Activated CD4-positive, alpha-beta T cell treated with anti-CD3 and anti-CD28 coated beads, Interleukin-2, amount 50 U/mL, for 48 hours (primary cell): Measurements from ENCODE around the gene TMEM150A.
"Not testable (repeated sequence)": the region's sequence is repeated elsewhere in the genome, so short reads cannot be mapped to it uniquely, and the experiment has no call there.

Source experiments
- DNase-seq, 2 experiments: peaks; one replicate each; pipeline ENCODE4 v3.0.0-alpha.2; 2020

The TMEM150A gene, protein sequence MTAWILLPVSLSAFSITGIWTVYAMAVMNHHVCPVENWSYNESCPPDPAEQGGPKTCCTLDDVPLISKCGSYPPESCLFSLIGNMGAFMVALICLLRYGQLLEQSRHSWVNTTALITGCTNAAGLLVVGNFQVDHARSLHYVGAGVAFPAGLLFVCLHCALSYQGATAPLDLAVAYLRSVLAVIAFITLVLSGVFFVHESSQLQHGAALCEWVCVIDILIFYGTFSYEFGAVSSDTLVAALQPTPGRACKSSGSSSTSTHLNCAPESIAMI

DNA sequence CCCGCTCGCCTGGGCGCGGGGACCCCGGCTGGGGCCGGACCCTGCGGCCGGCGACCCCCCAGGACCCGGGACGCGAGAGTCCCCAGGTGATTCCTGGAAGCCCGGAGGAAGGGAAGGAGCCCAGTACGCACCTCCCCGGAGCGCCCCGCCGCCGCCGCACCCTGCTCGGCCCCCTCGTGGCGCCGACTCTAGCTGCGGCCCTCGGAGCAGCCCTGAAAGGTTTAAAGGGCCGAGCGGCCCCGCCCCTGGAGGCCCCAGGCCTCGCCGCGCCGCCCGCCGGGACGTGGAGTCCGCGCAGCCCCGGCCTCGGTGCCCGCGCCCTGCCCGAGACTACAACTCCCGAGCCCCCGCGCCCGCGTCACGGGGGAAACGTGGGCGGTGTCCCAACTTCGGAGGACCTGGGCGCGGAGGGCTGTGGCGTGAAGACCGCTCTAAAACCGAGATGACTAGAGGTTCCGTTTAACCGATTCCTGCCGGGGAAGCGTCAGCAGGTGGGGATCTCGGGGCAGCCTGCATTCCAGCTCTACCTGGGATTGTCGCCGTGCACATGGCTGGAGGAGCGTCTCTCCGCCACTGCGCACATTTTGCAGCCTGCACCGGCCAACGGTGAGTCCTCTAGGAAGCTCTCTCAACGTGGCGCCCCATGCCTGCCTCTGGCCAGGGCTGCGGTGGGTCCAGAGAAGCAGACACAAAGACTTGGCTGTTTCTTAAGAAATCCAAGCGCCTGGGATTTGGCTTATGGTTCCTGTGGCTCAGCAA lies at the start of gene TMEM150A:
TMEM150A (minus strand) TSS at position 223 of the 759 bp plus-strand sequence. CDS start 750 bp downstream, outside the sequence.
- DNase-seq: peak; percentile 86 to 91

DNA sequence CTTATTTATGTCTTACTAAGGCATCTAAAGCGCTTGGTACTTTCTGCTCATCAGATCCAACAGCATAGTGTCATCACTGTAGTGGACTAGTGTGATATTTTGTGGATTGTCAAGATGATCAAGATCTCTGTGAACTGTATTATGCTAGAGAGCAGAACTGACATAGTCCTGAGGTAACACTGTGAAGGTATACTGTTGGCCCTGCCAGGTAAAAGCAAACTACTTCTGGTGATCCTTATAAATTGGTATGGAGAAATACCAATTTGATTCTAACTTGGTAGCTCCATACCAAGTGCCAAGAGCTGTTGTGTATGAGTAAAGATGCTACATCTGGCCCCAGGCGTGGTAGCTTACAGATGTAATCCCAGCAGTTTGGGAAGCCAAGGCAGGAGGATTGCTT lies 49.6 kb upstream of the TMEM150A start:
- DNase-seq: no peak

DNA sequence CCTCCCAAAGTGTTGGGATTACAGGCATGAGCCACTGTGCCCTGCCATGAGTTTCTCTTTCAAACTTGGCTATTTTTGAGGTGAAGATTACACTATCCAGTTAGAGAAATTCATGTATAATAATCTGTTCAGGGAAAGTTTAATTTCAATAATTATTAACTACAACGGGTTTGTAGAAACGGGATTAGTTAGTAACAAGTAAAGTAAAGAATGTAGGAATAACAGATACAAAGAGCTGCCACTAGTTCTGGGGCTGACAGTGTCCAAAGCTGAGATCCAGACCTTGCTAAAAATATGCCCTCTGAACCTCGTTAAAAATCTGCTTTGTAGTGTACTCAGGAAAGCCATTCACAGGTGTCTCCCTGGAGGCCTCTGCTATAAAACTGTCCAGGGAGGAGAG lies 48.6 kb upstream of the TMEM150A start:
- DNase-seq: no peak

DNA sequence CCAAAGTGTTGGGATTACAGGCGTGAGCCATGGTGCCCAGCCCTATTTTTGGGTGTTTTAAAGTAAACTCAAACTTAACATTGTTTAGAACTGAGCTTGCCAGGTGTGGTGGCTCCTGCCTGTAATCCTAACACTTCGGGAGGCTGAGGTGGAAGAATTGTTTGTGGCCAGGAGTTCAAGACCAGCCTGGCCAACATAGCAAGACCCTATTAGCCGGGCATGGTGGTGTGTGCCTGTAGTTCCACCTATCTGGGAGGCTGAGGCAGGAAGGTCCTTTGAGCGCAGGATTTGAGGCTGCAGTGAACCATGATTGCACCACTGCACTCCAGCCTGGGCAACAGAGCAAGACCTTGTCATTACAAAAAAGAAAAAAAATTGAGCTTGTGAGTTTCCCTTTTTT lies 48.0 kb upstream of the TMEM150A start:
- no peak for DNase-seq

DNA sequence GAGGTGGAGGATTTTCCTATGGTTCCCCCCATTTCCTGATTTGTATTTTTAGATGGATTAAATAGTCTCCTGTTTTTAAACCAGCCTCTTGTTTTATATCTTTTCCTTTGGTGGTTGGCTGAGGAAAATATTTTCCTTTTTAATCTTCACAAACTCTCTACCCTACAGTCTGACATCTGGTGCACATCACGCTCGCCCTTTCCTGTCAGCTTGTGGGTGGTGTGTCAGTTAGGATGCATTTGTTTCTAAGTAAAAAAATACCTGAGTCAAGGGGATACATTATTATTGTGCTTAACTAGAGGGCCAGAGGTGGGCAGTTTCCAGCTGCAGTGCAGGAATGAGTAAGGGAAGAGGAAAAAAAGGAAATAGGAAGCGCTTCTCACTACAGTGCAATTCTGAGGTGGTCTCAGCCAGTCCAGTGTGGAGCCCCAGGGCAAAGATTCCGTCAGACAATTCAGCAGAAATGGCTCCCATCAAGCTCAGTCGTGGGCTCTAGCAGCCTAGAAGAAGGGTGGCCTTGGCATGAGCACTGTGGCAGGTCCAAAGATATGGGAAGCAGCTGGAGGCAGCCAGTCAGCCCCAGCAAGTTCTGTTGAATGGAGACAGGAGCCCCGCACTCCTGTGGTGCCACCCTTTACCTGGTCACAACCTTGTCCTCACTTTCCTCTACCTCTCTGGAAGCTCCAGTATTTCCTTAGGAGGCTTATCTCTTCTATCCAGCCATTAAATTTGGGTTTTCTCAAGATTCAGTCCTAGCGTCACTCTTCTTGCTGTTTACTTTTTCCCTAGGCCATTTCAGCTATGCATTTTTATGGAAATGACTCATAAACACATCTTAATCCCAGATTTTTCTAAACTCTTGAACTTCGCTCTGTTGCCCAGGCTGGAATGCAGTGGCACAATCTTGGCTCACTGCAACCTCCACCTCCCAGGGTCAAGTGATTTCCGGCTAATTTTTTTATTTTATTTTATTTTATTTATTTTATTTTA lies 47.0 kb upstream of the TMEM150A start:
- no peak for DNase-seq

DNA sequence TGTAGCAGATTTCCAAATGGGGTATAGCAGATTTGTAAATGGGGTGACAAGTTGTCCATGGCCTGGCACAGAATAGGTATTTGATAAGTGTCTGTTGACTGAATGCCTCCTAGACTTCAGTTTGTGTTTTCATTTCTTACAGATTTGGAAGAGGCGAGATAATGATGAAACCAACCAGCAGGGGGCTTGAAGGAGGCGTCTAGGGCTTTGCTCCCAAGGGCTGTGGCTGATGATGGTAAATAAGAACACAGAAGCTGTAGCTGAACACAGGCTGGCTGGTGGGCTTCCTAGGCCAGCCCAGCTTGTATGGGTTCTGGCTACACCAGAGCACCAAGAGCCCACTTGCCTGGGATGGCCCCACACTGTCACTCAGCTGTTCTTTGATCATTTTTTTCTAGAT lies 46.1 kb upstream of the TMEM150A start:
- DNase-seq: peak in 1 of 2 experiments; percentile 12

DNA sequence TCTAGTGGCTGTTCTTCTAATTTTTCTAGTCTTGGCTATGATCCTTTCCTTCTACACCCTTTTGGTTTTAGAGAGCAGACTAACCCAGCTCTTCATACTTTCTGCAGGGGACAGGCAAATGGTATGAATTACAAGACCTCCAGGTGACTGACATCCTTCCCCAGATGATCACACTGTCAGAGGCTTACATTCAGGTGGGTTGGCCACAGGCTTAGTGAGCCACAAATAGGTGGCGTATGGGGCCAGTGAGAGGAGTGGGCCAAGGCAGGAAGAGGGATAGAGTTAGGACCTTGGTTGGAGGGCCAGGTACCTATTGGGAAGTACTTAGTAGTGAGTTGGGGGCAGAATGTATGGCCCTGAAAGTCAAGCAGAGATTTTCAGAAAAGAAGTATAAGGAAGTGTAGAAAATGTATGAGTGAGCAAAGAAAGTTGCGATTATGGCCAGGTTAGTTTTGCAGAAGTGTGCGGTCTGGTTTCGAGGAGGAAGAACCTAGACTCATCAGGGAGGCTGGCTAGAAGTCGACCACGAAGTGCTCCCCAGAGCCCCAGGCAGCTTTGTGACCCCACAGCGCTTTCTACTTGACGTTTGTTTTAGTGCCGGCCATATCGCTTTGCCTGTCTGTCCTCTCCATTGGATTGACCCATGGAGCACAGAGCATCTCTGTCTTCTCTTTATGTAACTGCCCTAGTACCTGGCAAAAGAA lies 45.5 kb upstream of the TMEM150A start:
- DNase-seq: no peak

DNA sequence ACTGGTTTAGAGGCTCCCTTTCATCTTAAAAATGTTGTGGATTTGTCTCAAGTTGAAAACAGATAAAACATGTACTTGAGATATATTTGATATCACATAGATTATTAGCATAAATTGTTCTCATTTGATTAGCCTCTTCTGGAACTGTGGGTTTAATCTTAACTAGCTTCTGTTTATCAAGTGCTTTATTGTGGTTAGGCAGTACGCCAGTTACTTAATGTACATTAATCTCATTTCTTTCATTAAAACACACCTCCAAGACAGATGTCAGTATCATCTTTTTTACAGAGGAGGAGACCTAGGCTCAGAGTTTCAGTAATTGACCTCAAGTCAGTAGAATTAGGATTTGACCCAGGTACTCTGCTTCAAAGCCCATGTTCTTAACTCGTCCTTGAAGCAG lies 43.7 kb upstream of the TMEM150A start:
- no peak for DNase-seq

DNA sequence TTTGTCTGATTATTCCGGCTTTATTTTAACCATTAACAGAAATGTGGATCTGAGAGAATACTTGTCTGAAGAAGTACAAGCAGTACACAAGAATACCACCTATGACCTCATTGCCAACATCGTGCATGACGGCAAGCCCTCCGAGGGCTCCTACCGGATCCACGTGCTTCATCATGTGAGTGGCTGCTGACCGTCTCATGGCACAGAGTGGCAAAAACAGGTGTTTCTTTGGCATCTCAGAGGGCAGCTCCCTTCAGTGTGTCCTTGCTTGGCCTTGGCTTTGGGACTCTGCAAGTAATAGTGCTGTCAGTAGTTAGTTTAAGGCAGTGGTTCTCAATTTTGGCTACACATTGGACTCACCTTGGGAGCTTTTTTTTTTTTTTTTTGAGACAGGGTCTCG lies 42.4 kb upstream of the TMEM150A start:
- no peak for DNase-seq

DNA sequence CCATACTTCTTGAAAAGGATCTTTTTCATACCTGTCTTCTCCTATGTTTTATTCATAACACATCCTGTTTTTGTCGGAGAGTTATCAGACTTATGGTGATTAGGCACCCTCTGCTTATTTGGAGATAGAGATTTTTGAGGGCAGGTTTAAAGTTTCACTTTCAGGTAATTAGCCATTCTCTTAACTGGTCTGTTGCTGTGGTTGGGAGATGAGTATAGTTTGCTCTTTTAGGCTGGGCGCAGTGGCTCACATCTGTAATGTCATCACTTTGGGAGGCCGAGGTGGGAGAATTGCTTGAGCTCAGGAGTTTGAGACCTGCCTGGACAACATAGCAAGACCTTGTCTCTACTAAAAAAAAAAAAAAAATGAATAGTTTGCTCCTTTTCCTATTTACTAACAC lies 40.2 kb upstream of the TMEM150A start:
- peak; percentile 15 to 21 for DNase-seq

DNA sequence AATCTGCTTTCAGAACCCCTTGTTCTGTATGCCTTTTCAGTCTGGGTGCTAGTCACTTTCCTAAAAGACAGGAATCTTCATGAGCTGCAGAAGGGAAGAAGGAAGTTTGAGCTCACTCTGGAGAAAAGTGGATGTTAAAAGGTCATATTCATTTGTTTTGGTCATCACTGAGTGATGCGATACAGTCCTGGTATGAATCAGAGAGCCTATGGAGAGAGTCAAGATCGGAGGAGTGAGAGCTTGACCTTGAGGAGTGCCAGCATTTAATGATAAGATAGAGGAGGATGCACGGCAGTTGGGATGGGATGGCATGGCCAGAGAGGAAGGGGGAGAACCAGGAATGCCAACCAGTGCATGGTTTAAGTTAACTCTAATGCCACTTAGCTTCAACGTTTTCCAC lies 33.1 kb upstream of the TMEM150A start:
- no peak for DNase-seq

DNA sequence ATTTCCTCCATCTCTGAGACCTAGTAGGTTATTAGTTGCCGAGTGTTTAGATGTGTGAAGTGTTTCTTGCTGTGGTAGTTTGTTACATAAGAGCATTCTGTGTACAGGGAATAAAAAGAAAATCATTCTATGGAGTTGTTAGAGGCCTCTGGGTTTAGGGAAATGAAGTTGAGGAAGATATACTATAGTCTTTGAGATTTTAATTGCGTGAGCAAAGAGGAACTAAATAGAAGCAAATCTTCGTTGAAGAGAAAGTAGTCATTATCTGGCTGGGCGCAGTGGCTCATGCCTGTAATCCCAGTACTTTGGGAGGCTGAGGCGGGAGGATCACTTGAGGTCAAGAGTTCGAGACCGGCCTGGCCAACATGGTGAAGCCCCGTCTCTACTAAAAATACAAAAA lies 32.5 kb upstream of the TMEM150A start:
- DNase-seq: no peak

DNA sequence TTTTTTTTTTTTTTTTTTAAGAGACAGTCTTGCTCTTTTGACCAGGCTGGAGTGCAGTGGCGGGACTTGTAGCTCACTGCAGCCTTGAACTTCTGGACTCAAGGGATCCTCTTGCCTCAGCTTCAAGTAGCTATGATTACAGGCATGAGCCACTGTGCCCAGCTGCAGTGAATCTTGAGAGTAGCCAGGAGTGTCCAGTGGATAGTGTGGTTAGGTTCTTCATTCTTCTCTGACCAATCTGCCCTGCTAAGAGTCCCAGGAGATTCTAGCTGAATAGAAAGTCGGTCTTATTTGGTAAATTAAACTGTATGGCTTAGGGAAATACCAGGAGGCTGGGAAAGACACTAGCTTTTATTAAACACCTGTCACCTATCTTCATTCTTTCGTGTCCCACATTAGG lies 28.8 kb upstream of the TMEM150A start:
- no peak for DNase-seq

DNA sequence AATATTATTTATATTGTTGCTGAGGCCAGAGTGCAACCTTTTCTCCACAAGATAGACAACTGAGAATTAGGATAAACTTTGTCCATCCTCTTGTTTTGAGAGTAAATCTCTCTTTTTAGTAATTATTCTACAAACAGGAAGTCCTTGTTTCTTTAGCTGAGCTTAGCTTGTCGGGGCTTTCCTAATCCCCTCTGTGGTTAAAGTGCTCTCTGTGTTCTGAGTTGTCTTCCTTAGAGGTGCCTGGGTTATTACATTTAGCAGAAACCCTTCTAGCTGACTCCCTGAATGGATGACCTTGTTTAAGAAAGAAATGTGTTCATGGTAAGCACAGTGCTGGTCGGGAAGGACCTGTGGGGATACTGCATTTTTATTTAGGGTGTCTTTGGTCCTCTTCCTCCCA lies 26.2 kb upstream of the TMEM150A start:
- DNase-seq: no peak

DNA sequence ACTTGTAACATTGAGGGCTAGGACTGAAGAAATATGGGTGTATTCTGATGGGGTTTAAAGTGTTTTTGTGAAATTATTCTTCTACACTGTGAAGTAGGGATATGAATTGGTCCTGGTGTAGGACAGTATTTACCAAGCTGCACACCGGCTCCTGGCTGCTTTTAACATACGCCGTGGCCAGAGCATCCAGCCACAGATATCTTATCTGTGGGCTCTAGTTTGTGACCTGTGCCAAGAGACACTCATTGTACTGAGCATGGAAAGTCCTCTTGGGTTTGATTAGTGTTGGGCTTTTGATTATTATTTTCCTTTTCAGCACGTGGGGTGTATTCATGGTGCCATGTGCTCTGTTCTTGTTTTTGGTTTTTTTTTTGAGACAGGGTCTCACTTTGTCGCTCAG lies 21.5 kb upstream of the TMEM150A start:
- DNase-seq: no peak

DNA sequence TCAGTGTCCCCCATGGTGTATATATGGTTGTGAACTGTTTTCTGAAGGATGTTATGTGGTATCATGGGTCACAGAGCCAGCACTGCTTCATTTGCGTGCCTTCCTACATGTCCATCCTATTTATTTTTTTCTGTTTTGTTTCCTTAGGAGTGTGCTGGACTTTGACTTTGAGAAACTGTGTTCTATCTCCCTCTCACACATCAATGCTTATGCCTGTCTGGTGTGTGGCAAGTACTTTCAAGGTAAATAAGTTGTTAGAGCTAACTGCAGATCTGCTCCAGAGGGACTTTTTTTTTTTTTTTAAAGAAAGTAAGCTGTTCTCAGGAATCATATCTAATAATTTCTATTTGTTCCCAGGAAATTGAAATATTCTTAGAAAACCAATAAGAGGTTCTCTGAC lies 18.8 kb upstream of the TMEM150A start:
- no peak for DNase-seq

DNA sequence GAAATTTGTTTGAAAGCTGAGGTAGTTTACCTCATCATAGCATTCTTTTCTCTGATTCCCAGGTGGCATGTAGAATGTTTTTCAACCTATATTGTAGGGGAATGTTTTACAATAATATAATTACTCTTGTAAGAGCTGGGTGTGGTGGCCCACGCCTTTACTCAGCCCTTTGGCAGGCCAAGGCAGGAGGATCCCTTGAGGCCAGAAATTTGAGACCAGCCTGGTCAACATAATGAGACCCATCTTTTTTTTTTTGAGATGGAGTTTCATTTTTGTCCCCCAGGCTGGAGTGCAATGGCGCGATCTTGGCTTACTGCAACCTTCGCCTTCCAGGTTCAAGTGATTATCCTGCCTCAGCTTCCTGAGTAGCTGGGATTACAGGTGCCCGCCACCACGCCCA lies 17.1 kb upstream of the TMEM150A start:
- no peak for DNase-seq

DNA sequence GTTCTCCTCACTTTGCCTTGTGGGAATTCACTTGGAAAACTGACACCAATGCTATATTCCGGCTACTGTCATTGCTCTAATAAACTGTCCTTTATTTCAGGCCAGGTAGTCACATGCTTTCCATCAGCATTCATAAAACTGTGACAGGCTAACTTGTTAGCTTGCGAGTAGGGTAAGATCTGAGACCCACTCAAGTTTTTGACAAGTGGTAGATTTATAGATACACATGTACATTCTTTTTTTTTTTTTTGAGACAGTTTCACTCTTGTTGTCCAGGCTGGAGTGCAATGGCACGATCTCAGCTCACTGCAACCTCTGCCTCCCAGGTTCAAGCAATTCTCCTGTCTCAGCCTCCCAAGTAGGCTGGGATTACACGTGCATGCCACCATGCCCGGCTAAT lies 15.2 kb upstream of the TMEM150A start:
- DNase-seq: not testable (repeated sequence)

DNA sequence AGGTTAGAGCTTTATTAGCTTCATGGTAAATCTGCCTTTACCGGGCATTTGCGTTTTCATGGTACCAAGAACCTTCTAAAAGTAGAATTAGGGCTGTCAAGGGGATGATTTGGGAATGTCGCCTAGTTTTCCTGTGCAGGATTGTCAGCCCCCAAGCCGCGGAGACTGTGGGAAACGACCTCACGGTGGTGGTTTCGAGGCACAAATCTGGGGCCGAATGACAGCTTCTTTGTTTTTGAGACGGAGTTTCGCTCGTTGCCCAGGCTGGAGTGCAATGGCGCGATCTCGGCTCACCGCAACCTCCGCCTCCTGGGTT lies 12.9 kb upstream of the TMEM150A start:
- DNase-seq: no peak

DNA sequence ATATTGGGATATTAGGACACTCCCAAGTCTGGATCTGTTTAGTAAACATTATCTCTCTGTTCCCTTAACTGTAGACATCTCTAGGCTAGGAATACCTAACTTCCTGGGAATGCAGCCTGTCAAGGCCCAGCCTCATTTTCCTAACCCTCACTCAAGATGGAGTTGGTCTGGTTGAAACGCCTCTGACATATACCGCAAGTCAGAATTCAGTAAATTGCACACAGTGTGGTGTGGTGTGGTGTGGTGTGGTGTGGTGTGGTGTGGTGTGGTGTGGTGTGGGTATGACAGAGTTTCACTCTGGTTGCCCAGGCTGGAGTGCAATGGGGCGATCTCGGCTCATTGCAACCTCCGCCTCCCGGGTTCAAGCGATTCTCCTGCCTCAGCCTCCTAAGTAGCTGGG lies 12.3 kb upstream of the TMEM150A start:
- DNase-seq: not testable (repeated sequence)

DNA sequence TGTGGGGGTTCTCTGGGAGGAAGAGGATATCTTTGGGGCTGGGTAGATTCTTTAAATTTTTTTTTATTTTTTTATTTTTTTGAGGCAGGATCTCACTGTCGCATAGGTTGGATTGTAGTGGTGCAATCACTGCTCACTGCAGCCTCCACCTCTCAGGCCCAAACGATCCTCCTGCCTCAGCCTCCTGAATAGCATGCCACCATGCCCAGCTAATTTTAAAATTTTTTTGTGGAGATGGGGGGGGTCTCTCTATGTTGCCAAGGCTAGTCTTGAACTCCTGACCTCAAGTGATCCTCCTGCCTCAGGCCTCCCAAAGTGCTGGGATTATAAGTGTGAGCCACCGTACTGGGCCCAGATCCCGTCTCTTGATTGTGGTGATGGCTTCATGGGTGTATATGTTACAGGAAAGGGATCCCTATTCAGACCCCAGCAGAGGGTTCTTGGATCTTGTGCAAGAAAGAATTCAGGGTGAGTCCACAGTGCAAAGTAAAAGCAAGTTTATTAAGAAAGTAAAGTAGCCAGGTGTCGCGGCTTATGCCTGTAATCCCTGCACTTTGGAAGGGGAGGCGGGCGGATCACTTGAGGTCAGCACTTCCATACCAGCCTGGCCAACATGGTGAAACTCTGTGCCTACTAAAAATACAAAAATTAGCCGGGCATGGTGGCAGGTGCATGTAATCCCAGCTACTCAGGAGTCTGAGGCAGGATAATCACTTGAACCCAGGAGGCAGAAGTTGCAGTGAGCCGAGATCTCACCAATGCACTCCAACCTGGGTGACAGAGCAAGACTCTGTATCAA lies 11.4 kb upstream of the TMEM150A start:
- DNase-seq: no peak
